Lower lobe of right lung (tissue), 2 donors: Measurements from ENCODE around the gene ANKRD55. TPM values are rescaled to one million over a fixed set of nuclear protein-coding genes. Genes with fewer than 3 reads are reported as not detected.

Experiments
- ATAC-seq, 2 donors: fragments of 200-7000 bp; cut with Tn5 transposase; one replicate each; pipeline ENCODE4 v1.9.1; 2020 to 2022; ENCODE audit warnings: mild to moderate bottlenecking in 2 of 2, moderate library complexity in 2 of 2
- DNase-seq: peaks from one replicate; pipeline ENCODE4 v3.0.0-alpha.2; 2020
- H3K27ac ChIP-seq: fragments of 200-600 bp; one replicate; pipeline ENCODE4 v1.8.0; 2022
- H3K27me3 ChIP-seq: fragments of 200-600 bp; one replicate; pipeline ENCODE4 v1.8.0; 2022; ENCODE audit warnings: low read depth
- H3K36me3 ChIP-seq: fragments of 200-600 bp; one replicate; pipeline ENCODE4 v1.8.0; 2022; ENCODE audit warnings: mild to moderate bottlenecking
- H3K4me1 ChIP-seq: fragments of 200-600 bp; one replicate; pipeline ENCODE4 v1.8.0; 2022
- H3K4me3 ChIP-seq: fragments of 200-600 bp; one replicate; pipeline ENCODE4 v1.8.0; 2022; ENCODE audit warnings: mild to moderate bottlenecking
- H3K9me3 ChIP-seq: fragments of 200-600 bp; one replicate; pipeline ENCODE4 v1.8.0; 2022
- intact Hi-C: fragments of 100-400 bp; cut with DNase I; formaldehyde crosslinking; loops from one replicate; pipeline ENCODE4 v1.11.0; 2022
- total RNA-seq: library from RNA; stranded (reverse); fragmentation: NEBNext Ultra II Directional; extraction: Animal tissue kit (Norgen Biotek cat#: 25700); gene quantifications from one replicate; pipeline ENCODE4 v1.2.1, GENCODE V29; 2021
- TF ChIP-seq, protein P1 (sequence below): fragments of 200-600 bp; IDR thresholded peaks from one replicate; pipeline ENCODE4 v1.8.0; 2022; ENCODE audit warnings: antibody characterized with exemption, mild to moderate bottlenecking
- donor health status: DM: no; HTN: yes; CAD: no; lungs with severe emphysema.

ANKRD55 gene
- total RNA-seq, 1 donor from 2014 or later: 0.41 TPM

DNA sequence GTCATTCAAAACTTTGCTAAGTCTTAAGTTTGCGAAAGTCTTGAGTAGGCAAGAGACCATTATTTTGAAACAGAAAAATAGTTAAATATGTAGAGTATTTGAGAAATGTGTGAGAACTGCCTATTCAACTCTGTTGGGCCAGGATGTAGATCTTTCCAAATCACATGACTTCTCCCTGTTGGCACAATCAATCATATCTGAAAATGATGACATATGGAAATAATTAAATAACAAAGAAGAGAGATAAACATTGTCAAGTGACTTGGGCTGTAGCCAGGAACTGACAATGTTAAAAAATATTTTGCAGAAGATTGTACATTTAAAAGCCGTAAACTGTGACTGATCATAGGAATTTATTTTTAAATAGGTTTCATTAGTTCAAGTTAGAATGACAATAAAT is 133.8 kb downstream of the ANKRD55 start:
- Histone ChIP-seq H3K27me3 (no peaks in the 10 kb centered on the region), H3K9me3 (no peaks in the 10 kb centered on the region), H3K36me3 (no peaks in the 10 kb centered on the region), H3K4me3 (no peak overlapping the region), H3K27ac (no peak overlapping the region), H3K4me1 (peaks cover 32% of the 10 kb centered on the region)
- no peak for DNase-seq
- ATAC-seq: peak; percentile 39
- intact Hi-C loops: no loop called here
- TF ChIP-seq, protein P1, sequence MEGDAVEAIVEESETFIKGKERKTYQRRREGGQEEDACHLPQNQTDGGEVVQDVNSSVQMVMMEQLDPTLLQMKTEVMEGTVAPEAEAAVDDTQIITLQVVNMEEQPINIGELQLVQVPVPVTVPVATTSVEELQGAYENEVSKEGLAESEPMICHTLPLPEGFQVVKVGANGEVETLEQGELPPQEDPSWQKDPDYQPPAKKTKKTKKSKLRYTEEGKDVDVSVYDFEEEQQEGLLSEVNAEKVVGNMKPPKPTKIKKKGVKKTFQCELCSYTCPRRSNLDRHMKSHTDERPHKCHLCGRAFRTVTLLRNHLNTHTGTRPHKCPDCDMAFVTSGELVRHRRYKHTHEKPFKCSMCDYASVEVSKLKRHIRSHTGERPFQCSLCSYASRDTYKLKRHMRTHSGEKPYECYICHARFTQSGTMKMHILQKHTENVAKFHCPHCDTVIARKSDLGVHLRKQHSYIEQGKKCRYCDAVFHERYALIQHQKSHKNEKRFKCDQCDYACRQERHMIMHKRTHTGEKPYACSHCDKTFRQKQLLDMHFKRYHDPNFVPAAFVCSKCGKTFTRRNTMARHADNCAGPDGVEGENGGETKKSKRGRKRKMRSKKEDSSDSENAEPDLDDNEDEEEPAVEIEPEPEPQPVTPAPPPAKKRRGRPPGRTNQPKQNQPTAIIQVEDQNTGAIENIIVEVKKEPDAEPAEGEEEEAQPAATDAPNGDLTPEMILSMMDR: no peak

DNA sequence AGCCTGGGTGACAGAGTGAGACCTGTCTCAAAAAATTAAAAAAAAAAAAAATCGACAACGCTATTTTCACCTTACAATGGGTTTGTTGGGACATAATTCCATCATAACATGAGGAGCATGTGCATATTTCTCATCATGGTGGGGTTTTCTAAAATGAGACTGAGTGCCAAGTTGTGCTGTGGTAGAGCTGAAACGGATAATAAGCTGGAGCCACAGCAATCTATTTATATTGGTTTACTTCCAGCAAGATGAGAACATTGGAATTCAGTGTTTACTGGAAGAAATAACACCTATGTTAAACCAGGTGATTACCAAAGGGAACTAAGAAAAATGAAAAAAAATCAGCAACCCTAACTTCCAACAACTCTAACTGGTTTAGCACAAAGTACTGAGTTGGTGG is 136.1 kb downstream of the ANKRD55 start:
- Histone ChIP-seq H3K4me3 (peak overlapping the region; percentile 18), H3K27me3 (no peaks in the 10 kb centered on the region), H3K27ac (no peak overlapping the region), H3K9me3 (no peaks in the 10 kb centered on the region), H3K36me3 (no peaks in the 10 kb centered on the region), H3K4me1 (peaks cover 32% of the 10 kb centered on the region)
- TF ChIP-seq, protein P1: no peak
- DNase-seq (no peak), ATAC-seq (no peak)
- intact Hi-C loops: no loop called here

DNA sequence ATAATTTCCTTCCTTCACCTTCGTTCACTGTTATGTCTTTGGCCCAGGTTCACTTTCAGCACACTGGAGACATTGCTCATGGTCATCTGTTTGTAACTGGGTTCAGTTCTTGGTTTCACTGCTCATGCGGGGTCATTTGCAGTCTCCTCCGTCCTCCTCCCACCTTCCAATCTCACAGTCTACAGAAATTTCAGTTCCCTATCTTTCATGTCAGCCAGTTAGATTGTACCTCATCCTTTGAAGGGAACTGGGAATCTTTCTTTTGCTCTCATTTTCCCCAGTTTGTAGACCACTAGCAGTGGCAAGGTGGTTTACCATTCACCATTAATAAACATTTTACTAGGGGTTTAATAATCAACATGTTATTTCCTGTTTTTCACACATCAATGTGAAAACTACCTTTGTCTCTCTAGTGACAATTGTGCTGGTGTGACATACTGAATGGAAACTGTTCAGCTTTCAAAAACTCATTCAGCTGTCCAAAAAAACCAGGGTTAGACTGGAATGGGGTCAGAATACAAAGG is 137.5 kb downstream of the ANKRD55 start:
- Histone ChIP-seq H3K27ac (no peak overlapping the region), H3K9me3 (no peaks in the 10 kb centered on the region), H3K4me1 (peaks cover 28% of the 10 kb centered on the region), H3K4me3 (no peak overlapping the region), H3K36me3 (no peaks in the 10 kb centered on the region), H3K27me3 (no peaks in the 10 kb centered on the region)
- ATAC-seq (peak in 1 of 2 donors; percentile 18), DNase-seq (no peak)
- intact Hi-C loops: no loop called here
- TF ChIP-seq, protein P1: no peak

DNA sequence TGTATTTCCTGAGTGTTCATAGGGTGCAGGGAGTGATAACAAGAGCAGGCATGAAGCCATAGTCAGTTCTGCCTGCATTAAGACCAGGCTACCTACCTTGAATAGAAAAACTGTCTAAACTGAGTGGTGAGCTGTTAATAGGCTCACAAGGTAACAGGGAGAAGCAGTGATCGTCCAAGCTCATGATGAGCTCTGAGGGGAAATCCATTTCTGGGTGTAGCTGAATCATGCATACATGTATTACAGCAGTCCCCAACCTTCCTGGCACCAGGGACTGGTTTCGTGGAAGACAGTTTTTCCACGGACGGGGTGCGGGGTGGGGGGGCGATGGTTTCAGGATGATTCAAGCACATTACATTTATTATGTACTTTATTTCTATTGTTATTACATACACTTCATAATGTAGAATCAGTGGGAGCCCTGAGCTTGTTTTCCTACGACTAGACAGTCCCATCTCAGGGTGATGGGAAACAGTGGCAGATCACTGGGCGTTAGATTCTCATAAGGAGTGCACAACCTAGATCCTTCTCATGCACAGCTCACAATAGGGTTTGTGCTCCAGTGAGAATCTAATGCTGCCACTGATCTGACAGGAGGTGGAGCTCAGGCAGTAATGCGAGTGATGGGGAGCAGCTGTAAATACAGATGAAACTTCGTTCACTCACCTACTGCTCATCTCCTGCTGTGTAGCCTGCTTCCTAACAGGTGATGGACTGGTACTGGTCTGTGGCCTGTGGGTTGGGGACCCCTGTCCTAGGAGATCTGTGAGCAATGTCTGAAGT is 138.4 kb downstream of the ANKRD55 start:
- TF ChIP-seq, protein P1: no peak
- no peak overlapping the region for H3K27ac ChIP-seq

DNA sequence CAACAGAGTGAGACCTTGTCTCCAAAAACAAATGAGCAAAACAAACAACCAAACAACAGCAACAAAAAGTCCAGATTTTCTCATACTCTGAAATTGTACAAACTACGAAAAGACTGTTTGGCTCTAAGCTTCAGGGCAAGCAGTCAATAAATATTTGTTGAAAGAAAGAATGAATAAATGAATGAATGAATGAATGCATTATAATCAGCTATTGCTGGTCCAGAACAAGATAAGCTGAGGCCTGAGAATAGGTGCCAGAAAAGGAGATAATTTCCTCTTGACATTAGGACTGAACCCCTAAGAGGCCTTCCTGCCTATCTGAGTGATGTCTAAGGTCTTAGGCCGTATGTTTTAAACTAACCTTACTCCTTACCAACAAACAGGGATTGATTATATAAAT is 139.2 kb downstream of the ANKRD55 start:
- DNase-seq: no peak
- TF ChIP-seq, protein P1: no peak

More for the DNA sequence above, 138.4 kb downstream of the ANKRD55 start:
- Histone ChIP-seq H3K4me1 (peaks cover 19% of the 10 kb centered on the region), H3K27me3 (no peaks in the 10 kb centered on the region), H3K36me3 (no peaks in the 10 kb centered on the region), H3K4me3 (no peak overlapping the region), H3K9me3 (no peaks in the 10 kb centered on the region)
- ATAC-seq: no peak
- DNase-seq: no peak
- intact Hi-C loops: no loop called here

More for the DNA sequence above, 139.2 kb downstream of the ANKRD55 start:
- intact Hi-C loops: no loop called here
- ATAC-seq: no peak
- Histone ChIP-seq H3K4me3 (no peak overlapping the region), H3K9me3 (no peaks in the 10 kb centered on the region), H3K27me3 (no peaks in the 10 kb centered on the region), H3K27ac (no peak overlapping the region), H3K4me1 (peaks cover 15% of the 10 kb centered on the region), H3K36me3 (no peaks in the 10 kb centered on the region)
